Endothelial cell of umbilical vein (primary cell): ENCODE measurements around the gene ANKS1A. TPM values are rescaled to one million over a fixed set of nuclear protein-coding genes. Genes with fewer than 3 reads are reported as not detected.

Experiments used
- BruUV-seq: library from RNA; stranded (reverse); fragments of 400-500 nt; replicated peaks from 2 replicates; lab custom pipeline; 2021; lab: Mats Ljungman, UMichigan
- CTCF ChIA-PET: fragments of 300-600, 350-600 bp; sonication (Branson Sonifier 250); formaldehyde crosslinking; loops from one replicate; lab custom pipeline; 2021; ENCODE audit warnings: antibody characterized with exemption, inconsistent platforms; lab: Charles Lee
- POLR2A ChIA-PET: fragments of 300-600, 350-600 bp; sonication (Branson Sonifier 250); formaldehyde crosslinking; loops from one replicate; lab custom pipeline; 2021; ENCODE audit warnings: antibody characterized with exemption, inconsistent platforms; lab: Charles Lee
- DNase-seq: peaks from one replicate; pipeline ENCODE4 v3.0.0-alpha.2; 2011; ENCODE audit warnings: low read depth, low spot score
- FAIRE-seq: peaks from 2 replicates; lab custom pipeline; 2011; peaks lifted over from hg19 to GRCh38; lab: Jason Lieb, UNC
- H2AFZ ChIP-seq: 2 replicates; pipeline ENCODE4 v1.6.0; 2012; ENCODE audit warnings: low read depth, low read length, control low read depth, inconsistent platforms
- H3K27ac ChIP-seq: 2 replicates; pipeline ENCODE4 v1.5.1; 2011; ENCODE audit warnings: low read depth, mild to moderate bottlenecking, control low read depth, low read length, moderate library complexity; ENCODE audit not compliant: insufficient read depth
- H3K27me3 ChIP-seq, 2 experiments: 2 replicates each; pipeline versions ENCODE4 v1.6.0 to v1.6.1; 2011; ENCODE audit warnings: low read length in 2 of 2, mixed read lengths in 1 of 2; ENCODE audit not compliant: control insufficient read depth in 2 of 2, insufficient read depth in 2 of 2
- H3K36me3 ChIP-seq, 2 experiments: 2 replicates in 1 of 2; 3 replicates in 1 of 2; pipeline ENCODE4 v1.5.1; 2011; ENCODE audit warnings: low read length in 2 of 2, mild to moderate bottlenecking in 1 of 2, moderate library complexity in 1 of 2; ENCODE audit not compliant: control insufficient read depth in 2 of 2, insufficient read depth in 2 of 2; ENCODE audit errors: extremely low read depth in 1 of 2
- H3K4me1 ChIP-seq: 3 replicates; pipeline ENCODE4 v1.5.1; 2011; ENCODE audit warnings: mild to moderate bottlenecking, low read length; ENCODE audit not compliant: control insufficient read depth, insufficient read depth; ENCODE audit errors: extremely low read depth
- H3K4me2 ChIP-seq: 2 replicates; pipeline ENCODE4 v1.6.1; 2011; ENCODE audit warnings: low read length, control low read depth, mixed read lengths; ENCODE audit not compliant: insufficient read depth
- H3K4me3 ChIP-seq, 3 experiments: fragments of 200-600 bp in 1 of 3; sonication (generic), shearing (Covaris generic) in 1 of 3; replicated peaks in 1 of 3; 2 replicates each; pipeline ENCODE4 v1.5.1; 2011 to 2016; ENCODE audit warnings: control low read depth in 3 of 3, low read length in 3 of 3, mild to moderate bottlenecking in 2 of 3, inconsistent platforms in 1 of 3, low read depth in 1 of 3, moderate library complexity in 1 of 3; ENCODE audit not compliant: insufficient read depth in 1 of 3
- H3K79me2 ChIP-seq: 2 replicates; pipeline ENCODE4 v1.6.0; 2012; ENCODE audit warnings: low read length, inconsistent platforms; ENCODE audit not compliant: control insufficient read depth, insufficient read depth
- H3K9ac ChIP-seq: replicated peaks from 2 replicates; pipeline ENCODE3; 2011; ENCODE audit warnings: low read length, control low read depth; ENCODE audit not compliant: insufficient read depth; ENCODE audit errors: extremely low read depth
- H3K9me1 ChIP-seq: replicated peaks from 3 replicates; pipeline ENCODE4 v1.6.0; 2011; ENCODE audit warnings: mild to moderate bottlenecking, low read length; ENCODE audit not compliant: control insufficient read depth, insufficient read depth; ENCODE audit errors: extremely low read depth
- H3K9me3 ChIP-seq: replicated peaks from 2 replicates; pipeline ENCODE4 v1.5.1; 2012; ENCODE audit warnings: low read length, inconsistent platforms; ENCODE audit not compliant: control insufficient read depth, insufficient read depth
- H4K20me1 ChIP-seq: replicated peaks from 2 replicates; pipeline ENCODE3; 2011; ENCODE audit warnings: mild to moderate bottlenecking, low read length; ENCODE audit not compliant: control insufficient read depth, insufficient read depth; ENCODE audit errors: extremely low read depth
- CTCF ChIP-seq, 2 donors: IDR thresholded peaks; 1 replicate in 1 of 2; 2 replicates in 1 of 2; pipeline ENCODE4 v1.5.1; 2011; ENCODE audit warnings: low read length in 2 of 2, mild to moderate bottlenecking in 2 of 2, moderate library complexity in 2 of 2, control low read depth in 1 of 2, inconsistent platforms in 1 of 2, low read depth in 1 of 2; ENCODE audit not compliant: insufficient read depth in 1 of 2; ENCODE audit errors: extremely low read depth in 1 of 2
- EZH2 ChIP-seq: IDR thresholded peaks from 2 replicates; pipeline ENCODE4 v1.6.1; 2012; ENCODE audit warnings: borderline replicate concordance, low read depth, mild to moderate bottlenecking, moderate library complexity, low read length, inconsistent platforms; ENCODE audit not compliant: severe bottlenecking
- FOS ChIP-seq: IDR thresholded peaks from 2 replicates; pipeline ENCODE4 v1.6.1; 2011; ENCODE audit warnings: mild to moderate bottlenecking, low read length, moderate library complexity, borderline replicate concordance; ENCODE audit not compliant: insufficient read depth
- GATA2 ChIP-seq: IDR thresholded peaks from 2 replicates; pipeline ENCODE4 v1.7.0; 2011; ENCODE audit warnings: low read depth, mild to moderate bottlenecking, moderate library complexity, mixed read lengths, low read length; ENCODE audit not compliant: insufficient read length, insufficient read depth
- JUN ChIP-seq: IDR thresholded peaks from 2 replicates; pipeline ENCODE4 v1.6.1; 2011; ENCODE audit warnings: borderline replicate concordance, low read depth; ENCODE audit not compliant: insufficient read length, insufficient read depth
- MAX ChIP-seq: IDR thresholded peaks from 2 replicates; pipeline ENCODE4 v1.6.1; 2011; ENCODE audit not compliant: insufficient read depth, insufficient read length
- MYC ChIP-seq: IDR thresholded peaks from one replicate; pipeline ENCODE4 v1.6.1; 2011; ENCODE audit warnings: mild to moderate bottlenecking, low read depth, low read length
- POLR2A ChIP-seq: IDR thresholded peaks from 2 replicates; pipeline ENCODE4 v1.6.1; 2012; ENCODE audit warnings: low read depth, mild to moderate bottlenecking, control low read depth, low read length
- POLR2AphosphoS5 ChIP-seq: IDR thresholded peaks from 2 replicates; pipeline ENCODE4 v1.6.1; 2012; ENCODE audit warnings: low read depth, mild to moderate bottlenecking, control low read depth, low read length, moderate library complexity; ENCODE audit not compliant: insufficient read depth
- dilution Hi-C: fragments of 300-500 bp; cut with MboI; formaldehyde crosslinking; loops from one replicate; pipeline ENCODE4 v1.15.0; 2019; ENCODE audit warnings: low sequenced_read_pairs; ENCODE audit not compliant: extremely low pct_ligation_motif_present
- intact Hi-C: fragments of 100-400 bp; cut with micrococcal nuclease; formaldehyde crosslinking; loops from one replicate; pipeline ENCODE4 v1.10.0; 2022
- polyA plus RNA-seq, 4 experiments: library from polyadenylated mRNA; depleted of rRNA in 3 of 4; stranded (reverse) in 3 of 4; unstranded in 1 of 4; fragments of >200 nt; gene quantifications; 2 replicates each; pipeline versions ENCODE4 v1.2.1 to v1.2.3, GENCODE V29; 2011 to 2012; ENCODE audit warnings: missing spikeins in 1 of 4
- total RNA-seq: library from RNA; stranded (reverse); gene quantifications from 2 replicates; pipeline ENCODE4 v1.2.3, GENCODE V29; 2021

The ANKS1A gene
- total and polyA plus RNA-seq, 2 donors (not counting 3 experiments of a cell fraction or from before 2014, with no cell fraction given), result 8.9 to 26.1 TPM

- no peaks in the 10 kb centered on the region for H3K9me3 ChIP-seq
- H3K4me3 ChIP-seq, result no peak overlapping the region
- FAIRE-seq (no peak), DNase-seq (no peak)
- ChIA-PET POLR2A (no interaction called here), CTCF (no interaction called here)
- TF ChIP-seq FOS (no peak), MAX (no peak), JUN (no peak), EZH2 (no peak), GATA2 (no peak), POLR2AphosphoS5 (no peak), POLR2A (no peak), MYC (no peak)
- BruUV-seq, result no TSS peak
- H3K4me1 ChIP-seq, result peaks cover 4% of the 10 kb centered on the region
- H3K9me1 ChIP-seq, result no peaks in the 10 kb centered on the region
- no peak overlapping the region for H3K27ac ChIP-seq
- H4K20me1 ChIP-seq, result no peaks in the 10 kb centered on the region
- H2AFZ ChIP-seq, result no peak overlapping the region
- H3K9ac ChIP-seq, result no peak overlapping the region
- no peaks in the 10 kb centered on the region for H3K27me3 ChIP-seq
- dilution Hi-C loops, result no loop called here
- intact Hi-C loops, result no loop called here
- H3K79me2 ChIP-seq, result no peaks in the 10 kb centered on the region
- H3K36me3 ChIP-seq, result peaks cover 2 to 43% of the 10 kb centered on the region in 2 experiments
- H3K4me2 ChIP-seq, result no peak overlapping the region
These were observed 188.1 kb downstream of the ANKS1A start for GRCh38 chr6:35076997-35077712.

- Histone ChIP-seq H3K9ac (no peak overlapping the region), H4K20me1 (no peaks in the 10 kb centered on the region), H3K36me3 (peaks cover 2 to 43% of the 10 kb centered on the region in 2 experiments), H3K79me2 (no peaks in the 10 kb centered on the region), H3K4me1 (peaks cover 4% of the 10 kb centered on the region), H3K27me3 (no peaks in the 10 kb centered on the region), H3K4me2 (no peak overlapping the region), H3K4me3 (no peak overlapping the region), H2AFZ (no peak overlapping the region), H3K9me3 (no peaks in the 10 kb centered on the region), H3K9me1 (no peaks in the 10 kb centered on the region), H3K27ac (no peak overlapping the region)
- BruUV-seq, result no TSS peak
- CTCF ChIA-PET, result no interaction called here
- FAIRE-seq, result no peak
- no peak for TF ChIP-seq CTCF (IDR thresholded peaks at IDR 0.05; ENCODE audit: extremely low read depth in 1 of 2, insufficient read depth in 1 of 2, low read depth in 1 of 2, low read length in 2 of 2)
- POLR2A ChIA-PET, result no interaction called here
- intact Hi-C loops, result no loop called here
- dilution Hi-C loops, result no loop called here
- no peak for DNase-seq
These were observed 188.7 kb downstream of the ANKS1A start for GRCh38 chr6:35077713-35078105.
